GM12892 (cell line): ENCODE data around the gene GAS7.
A peak's percentile ranks its signal among the peaks of the same experiment; 100 is the strongest.

Experiments
- DNase-seq: peaks from one replicate; pipeline ENCODE4 v3.0.0; 2011; ENCODE audit not compliant: insufficient read length
- FAIRE-seq: peaks from 2 replicates; lab custom pipeline; 2011; peaks lifted over from hg19 to GRCh38; lab: Jason Lieb, UNC
- POLR2A ChIP-seq: IDR thresholded peaks from 2 replicates; pipeline ENCODE4 v1.6.1; 2011; ENCODE audit warnings: low read depth, low read length, control low read depth
- POLR2AphosphoS5 ChIP-seq: IDR thresholded peaks from 2 replicates; pipeline ENCODE4 v1.6.1; 2011; ENCODE audit warnings: low read depth, low read length, control low read depth
- TAF1 ChIP-seq: IDR thresholded peaks from 2 replicates; pipeline ENCODE4 v1.6.1; 2011; ENCODE audit warnings: low read depth, mild to moderate bottlenecking, control low read depth, low read length, borderline replicate concordance

GAS7 gene

DNA sequence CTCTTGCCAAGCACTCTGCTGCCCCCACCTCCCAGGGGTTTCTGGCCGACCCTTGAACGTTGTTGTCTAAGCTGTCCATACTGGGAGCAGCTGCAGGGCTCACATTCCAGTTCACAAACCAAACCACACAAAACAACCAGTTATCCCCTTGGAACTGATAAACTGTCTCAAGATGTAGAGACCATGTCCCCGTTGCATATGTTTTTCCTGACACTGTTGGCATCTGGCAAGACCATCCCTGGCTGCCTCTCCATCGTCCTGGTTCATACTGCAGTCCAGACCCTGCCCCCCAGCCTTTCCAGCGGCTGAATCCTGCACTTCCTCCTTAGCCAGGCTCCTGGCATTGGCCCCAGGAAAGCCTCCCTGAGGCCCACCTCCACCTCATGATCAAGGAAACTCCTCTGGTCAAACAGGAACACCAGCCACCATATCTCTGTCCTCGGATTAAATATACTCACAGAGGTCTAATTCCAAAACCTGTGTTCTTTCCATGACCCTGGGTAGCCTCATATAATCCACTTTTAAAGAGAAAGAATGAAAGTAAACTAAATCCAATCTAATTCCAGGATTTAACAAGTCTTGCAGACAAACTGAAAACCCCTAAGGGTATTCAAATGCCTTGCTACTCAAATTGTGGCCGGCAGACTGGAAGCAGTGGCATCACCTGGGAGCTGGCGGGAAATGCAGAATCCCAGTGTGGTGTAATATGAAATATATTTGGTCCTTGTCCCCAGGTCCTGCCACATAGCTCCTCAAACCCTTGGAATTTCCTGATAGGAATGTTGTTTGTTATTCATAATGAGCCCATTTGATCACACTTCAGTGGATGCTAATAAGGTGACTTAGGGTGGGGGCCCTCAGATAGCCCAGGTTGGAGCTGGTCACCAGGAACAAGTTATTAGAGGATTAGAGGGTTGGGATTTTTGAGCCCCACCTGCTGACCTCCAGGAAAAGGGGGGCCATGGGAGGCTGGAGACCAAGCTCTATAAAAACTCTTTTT is 14.2 kb downstream of the GAS7 start:
- FAIRE-seq (no peak), DNase-seq (no peak)
- TF ChIP-seq TAF1: no peak
- no peak for TF ChIP-seq POLR2A
- no peak for TF ChIP-seq POLR2AphosphoS5

DNA sequence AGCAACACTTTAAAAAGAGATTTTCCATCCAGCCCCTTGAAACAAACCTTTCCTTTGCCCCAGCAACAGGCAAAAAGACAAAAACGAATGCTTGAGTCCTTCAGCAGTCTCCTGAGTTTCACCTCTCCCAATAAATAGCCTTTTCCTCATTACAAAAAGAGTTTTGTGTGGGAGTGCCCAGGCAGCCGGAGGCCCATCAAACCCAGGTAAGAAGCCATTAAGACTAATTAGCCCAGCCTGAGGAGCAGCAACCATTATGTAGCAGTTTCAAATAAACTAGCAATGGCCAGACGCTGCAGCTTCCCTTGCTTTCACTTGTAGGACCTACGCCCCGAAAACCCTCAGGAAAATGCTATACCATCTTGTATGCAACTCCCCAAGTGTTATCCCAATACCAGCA is 15.6 kb downstream of the GAS7 start:
- DNase-seq (no peak), FAIRE-seq (no peak)
- TF ChIP-seq TAF1: no peak
- TF ChIP-seq POLR2A: no peak
- TF ChIP-seq POLR2AphosphoS5: no peak

GRCh38 chr17:10178506-10178991 is 19.9 kb downstream of the GAS7 start:
- DNase-seq (no peak), FAIRE-seq (peak; percentile 5)
- no peak for TF ChIP-seq TAF1
- no peak for TF ChIP-seq POLR2AphosphoS5
- TF ChIP-seq POLR2A: no peak

- no peak for FAIRE-seq
These were observed 20.4 kb downstream of the GAS7 start for GRCh38 chr17:10177913-10178505.

DNA sequence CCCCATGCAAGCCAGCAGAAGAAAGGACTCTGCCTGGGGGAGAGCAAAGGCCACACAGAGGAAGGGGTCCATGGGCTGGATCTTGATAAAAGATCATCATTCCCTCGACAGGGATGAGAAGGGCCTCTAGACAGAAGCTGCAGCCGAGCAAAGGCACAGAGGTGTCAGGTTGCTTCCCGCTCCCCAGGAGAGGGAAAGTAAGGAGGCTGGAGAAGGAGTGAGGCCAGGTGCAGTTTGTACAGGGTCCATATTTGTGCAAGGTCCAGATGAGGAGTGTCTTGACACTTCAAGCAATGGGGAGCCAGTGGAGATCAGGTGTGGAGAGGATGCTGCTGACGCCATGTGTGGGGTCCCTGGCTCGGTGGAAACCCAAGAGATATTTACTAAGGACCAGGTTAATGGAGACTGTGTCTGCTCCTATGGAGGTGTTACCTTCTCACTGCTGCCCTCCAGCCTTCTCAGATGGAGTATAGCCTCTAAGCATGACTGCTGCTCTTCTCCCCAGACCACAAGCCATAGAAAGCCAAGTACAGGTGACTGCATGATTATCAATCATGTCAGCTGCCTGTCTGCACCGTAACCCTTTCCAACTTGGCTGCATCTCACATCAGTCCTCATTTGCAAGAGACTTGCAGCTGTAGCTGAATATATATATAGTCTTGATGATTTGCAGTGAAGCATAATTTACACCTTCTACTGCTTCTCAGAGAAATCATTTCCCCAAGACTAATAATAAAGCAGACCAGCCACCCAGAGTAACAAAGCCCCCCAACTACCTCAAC is 21.1 kb downstream of the GAS7 start:
- FAIRE-seq: no peak
- no peak for DNase-seq
- TF ChIP-seq POLR2AphosphoS5 (no peak), POLR2A (no peak), TAF1 (no peak)

More at GRCh38 chr17:10177913-10178505, 20.4 kb downstream of the GAS7 start:
- TF ChIP-seq POLR2AphosphoS5 (no peak), POLR2A (no peak), TAF1 (no peak)
- DNase-seq: no peak

DNA sequence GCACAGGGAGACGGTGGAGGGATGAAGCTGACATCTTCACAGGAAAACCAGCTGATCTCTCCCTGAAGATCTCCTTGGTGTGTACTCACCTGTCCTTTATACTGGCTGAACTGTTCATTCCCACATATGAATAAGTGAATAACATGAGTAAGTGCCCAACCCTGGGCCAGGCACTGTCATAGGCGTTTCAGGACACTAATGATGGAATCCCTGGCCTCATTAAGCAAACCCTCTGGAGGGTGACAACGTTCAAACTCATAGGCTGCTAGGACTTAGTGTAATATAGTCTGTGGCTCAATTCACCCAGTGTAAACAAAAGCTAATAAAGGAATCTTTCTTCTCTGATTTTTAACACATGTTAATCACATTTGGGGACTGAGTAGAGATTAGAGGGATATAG is 24.5 kb downstream of the GAS7 start:
- TF ChIP-seq POLR2AphosphoS5: no peak
- no peak for TF ChIP-seq TAF1
- TF ChIP-seq POLR2A: no peak
- FAIRE-seq: no peak
- DNase-seq: no peak

- DNase-seq (no peak), FAIRE-seq (no peak)
- TF ChIP-seq POLR2A (no peak), TAF1 (no peak), POLR2AphosphoS5 (no peak)
These were observed 25.6 kb downstream of the GAS7 start for GRCh38 chr17:10172778-10173177.

DNA sequence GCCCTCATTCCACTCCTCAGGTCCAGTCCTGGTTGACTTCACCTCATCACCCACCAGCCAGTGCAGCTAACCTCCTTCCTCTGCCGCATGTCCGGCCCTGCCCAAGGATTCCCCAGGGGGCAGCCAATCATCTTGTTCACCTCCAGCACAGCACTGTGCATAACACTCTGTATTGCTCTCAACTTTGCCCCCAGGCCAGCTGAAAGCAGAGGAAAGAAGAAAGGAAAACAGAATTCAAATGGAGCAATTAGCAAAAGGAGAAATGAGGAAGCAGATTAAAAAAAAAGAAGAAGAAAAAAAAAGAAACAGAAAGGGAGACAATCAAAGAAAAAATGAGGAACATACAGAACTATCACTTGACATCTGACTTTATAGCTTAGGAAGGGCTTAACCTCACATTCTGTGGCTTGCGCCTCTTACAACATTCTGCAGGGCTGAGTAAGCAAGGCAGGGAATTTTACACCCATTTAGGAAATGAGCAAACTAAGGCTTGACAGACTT is 26.1 kb downstream of the GAS7 start:
- DNase-seq (no peak), FAIRE-seq (peak; percentile 9)
- TF ChIP-seq POLR2AphosphoS5 (no peak), POLR2A (no peak), TAF1 (no peak)

DNA sequence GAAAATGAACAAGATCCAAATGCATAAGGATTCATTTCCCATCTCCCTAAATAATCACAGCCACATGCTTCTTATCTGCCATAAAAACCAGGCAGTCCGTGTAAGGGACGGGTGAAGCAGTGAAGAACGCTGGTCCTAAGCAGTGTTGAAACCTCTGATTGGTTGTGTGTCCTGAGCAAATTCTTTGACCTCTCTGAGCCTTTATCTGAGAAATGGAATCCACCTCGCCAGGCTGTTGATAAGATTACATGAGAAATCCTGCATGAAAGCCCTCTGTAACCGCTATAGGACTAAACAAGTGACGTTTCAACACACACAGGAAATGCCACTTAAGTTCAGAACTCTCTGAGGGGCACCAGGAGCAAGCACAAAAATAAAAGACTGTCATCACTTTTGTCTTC is 26.8 kb downstream of the GAS7 start:
- no peak for DNase-seq
- no peak for TF ChIP-seq TAF1
- no peak for TF ChIP-seq POLR2AphosphoS5
- no peak for TF ChIP-seq POLR2A
- FAIRE-seq: peak; percentile 86

- DNase-seq: no peak
- no peak for TF ChIP-seq POLR2AphosphoS5
- FAIRE-seq: no peak
These were observed 27.3 kb downstream of the GAS7 start for GRCh38 chr17:10171122-10171571.

DNA sequence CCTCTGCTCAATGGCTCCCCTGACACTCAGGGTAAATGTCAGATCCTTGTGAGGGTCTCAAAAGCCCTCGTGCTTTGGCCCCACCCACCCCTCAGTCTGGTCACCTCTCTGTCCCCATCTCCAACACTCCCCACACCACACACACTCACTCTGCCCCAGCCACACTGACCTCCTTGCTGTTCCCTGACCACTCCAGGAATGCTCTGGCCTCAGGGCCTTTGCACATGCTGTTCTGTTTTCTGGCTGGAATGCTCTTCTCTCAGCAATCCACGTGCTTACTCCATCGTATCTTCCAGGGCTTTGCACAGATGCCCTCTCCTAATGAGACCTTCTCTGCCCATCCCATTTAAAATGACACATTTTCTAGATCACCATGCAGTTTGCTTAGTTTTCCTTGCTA is 28.2 kb downstream of the GAS7 start:
- TF ChIP-seq POLR2A (no peak), TAF1 (no peak)
- DNase-seq (no peak), FAIRE-seq (no peak)
